Testis (tissue), 2 donors: ENCODE measurements around the gene OSBP.

Experiments used
- CTCF ChIP-seq, 3 experiments: fragments of 450-650 bp in 2 of 3; fragments of 200-600 bp in 1 of 3; sonication (generic) in 1 of 3; IDR thresholded peaks; one replicate each; pipeline ENCODE4 v1.5.1; 2016 to 2019; ENCODE audit warnings: antibody characterized with exemption in 3 of 3, mild to moderate bottlenecking in 2 of 3, moderate library complexity in 1 of 3
- POLR2A ChIP-seq: fragments of 450-650 bp; IDR thresholded peaks from one replicate; pipeline ENCODE4 v1.6.1; 2017; ENCODE audit warnings: antibody characterized with exemption, mild to moderate bottlenecking, moderate library complexity

GRCh38 chr11:59641156-59641555 is 25.6 kb upstream of the OSBP start:
- TF ChIP-seq CTCF (IDR thresholded peaks at IDR 0.05): no peak
- no peak for TF ChIP-seq POLR2A
